BLaER1 (cell line): Measurements from ENCODE around the gene LCE3E.
"Not testable (repeated sequence)": the region's sequence is repeated elsewhere in the genome, so short reads cannot be mapped to it uniquely, and the experiment has no call there.

ENCODE experiments used
- H3K27ac ChIP-seq: shearing (Covaris generic); formaldehyde crosslinking; 2 replicates; pipeline ENCODE4 v1.8.1; 2022
- H3K27me3 ChIP-seq: shearing (Covaris generic); formaldehyde crosslinking; 2 replicates; pipeline ENCODE4 v1.8.1; 2022
- H3K36me3 ChIP-seq: shearing (Covaris generic); formaldehyde crosslinking; 2 replicates; pipeline ENCODE4 v1.8.1; 2022
- H3K4me1 ChIP-seq: shearing (Covaris generic); formaldehyde crosslinking; 2 replicates; pipeline ENCODE4 v1.8.1; 2022
- H3K4me2 ChIP-seq: shearing (Covaris generic); formaldehyde crosslinking; 2 replicates; pipeline ENCODE4 v1.8.1; 2022
- H3K4me3 ChIP-seq: shearing (Covaris generic); formaldehyde crosslinking; 2 replicates; pipeline ENCODE4 v1.8.1; 2022
- H3K9ac ChIP-seq: shearing (Covaris generic); formaldehyde crosslinking; 2 replicates; pipeline ENCODE4 v1.8.1; 2022
- H3K9me3 ChIP-seq: shearing (Covaris generic); formaldehyde crosslinking; 2 replicates; pipeline ENCODE4 v1.8.1; 2022
- H4K20me1 ChIP-seq: shearing (Covaris generic); formaldehyde crosslinking; 2 replicates; pipeline ENCODE4 v1.8.1; 2022
- Cebpa-rat ChIP-seq: shearing (Covaris generic); IDR thresholded peaks from 2 replicates; pipeline ENCODE4 v1.8.1; 2022

LCE3E gene, protein sequence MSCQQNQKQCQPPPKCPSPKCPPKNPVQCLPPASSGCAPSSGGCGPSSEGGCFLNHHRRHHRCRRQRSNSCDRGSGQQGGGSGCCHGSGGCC

DNA sequence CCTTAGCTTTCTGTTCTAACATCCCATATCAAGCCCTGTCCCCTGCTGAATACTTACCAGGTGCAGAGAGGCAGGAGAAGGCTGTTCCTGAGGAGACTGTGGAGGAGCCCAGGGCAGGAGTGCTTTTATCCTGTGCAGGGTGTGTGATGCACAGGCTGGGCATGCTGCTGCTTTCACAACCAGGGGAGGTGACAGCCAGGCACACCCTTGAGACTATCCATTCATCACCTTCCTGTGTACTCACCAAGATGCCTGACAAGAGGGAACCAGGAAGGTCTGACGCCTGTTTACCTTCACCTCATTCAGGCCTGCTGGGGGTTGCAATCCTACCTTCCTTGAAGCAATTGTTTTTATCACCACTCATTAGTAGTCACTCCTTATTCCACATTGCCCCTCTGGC is at the start of gene LCE3E:
TSS of gene LCE3E (minus strand) at position 100 of the 400 bp plus-strand sequence. CDS start 572 bp downstream, outside the sequence.
- H3K27ac ChIP-seq: no peak within 1 kb of the TSS
- TF ChIP-seq Cebpa-rat: no peak
- H3K36me3 ChIP-seq: no peaks in the 10 kb centered on the region
- peak within 1 kb of the TSS; percentile 7; the same call in 1 of the 2 replicates for H3K4me2 ChIP-seq
- no peaks in the 10 kb centered on the region for H4K20me1 ChIP-seq
- H3K4me1 ChIP-seq: peaks cover 11% of the 10 kb centered on the region
- 0 out of 2 replicates have a peak, but pooled peaks cover 9% of the 10 kb centered on the region for H3K9me3 ChIP-seq
- H3K9ac ChIP-seq: no peak within 1 kb of the TSS
- no peaks in the 10 kb centered on the region for H3K27me3 ChIP-seq
- H3K4me3 ChIP-seq: no peak within 1 kb of the TSS

GRCh38 chr1:152613511-152613910 is 46.9 kb upstream of the LCE3E start, which contains the start of gene LCE3B:
Gene LCE3B (plus strand): TSS chr1:152613811. CDS start chr1:152613811, 0 bp downstream.
- no peaks in the 10 kb centered on the region for H3K27me3 ChIP-seq
- H3K36me3 ChIP-seq: no peaks in the 10 kb centered on the region
- H3K9me3 ChIP-seq: peaks cover 12% of the 10 kb centered on the region
- no peak within 1 kb of the TSS for H3K9ac ChIP-seq
- no peak within 1 kb of the TSS for H3K27ac ChIP-seq
- H3K4me2 ChIP-seq: no peak within 1 kb of the TSS
- H4K20me1 ChIP-seq: no peaks in the 10 kb centered on the region
- H3K4me3 ChIP-seq: no peak within 1 kb of the TSS
- no peaks in the 10 kb centered on the region for H3K4me1 ChIP-seq
- no peak for TF ChIP-seq Cebpa-rat

- no peak for TF ChIP-seq Cebpa-rat
- Histone ChIP-seq H3K36me3 (no peaks in the 10 kb centered on the region), H3K27me3 (no peaks in the 10 kb centered on the region), H3K9ac (no peak within 1 kb of the TSS), H3K4me2 (no peak within 1 kb of the TSS), H3K4me3 (no peak within 1 kb of the TSS), H3K9me3 (no peaks in the 10 kb centered on the region; the same call in 1 of the 2 replicates), H3K4me1 (no peaks in the 10 kb centered on the region), H3K27ac (no peak within 1 kb of the TSS), H4K20me1 (no peaks in the 10 kb centered on the region)
Observed at GRCh38 chr1:152599934-152600333, 33.4 kb upstream of the LCE3E start, which contains the start of gene LCE3C. Gene LCE3C (plus strand): TSS chr1:152600234. CDS start chr1:152600732, 498 bp downstream.

DNA sequence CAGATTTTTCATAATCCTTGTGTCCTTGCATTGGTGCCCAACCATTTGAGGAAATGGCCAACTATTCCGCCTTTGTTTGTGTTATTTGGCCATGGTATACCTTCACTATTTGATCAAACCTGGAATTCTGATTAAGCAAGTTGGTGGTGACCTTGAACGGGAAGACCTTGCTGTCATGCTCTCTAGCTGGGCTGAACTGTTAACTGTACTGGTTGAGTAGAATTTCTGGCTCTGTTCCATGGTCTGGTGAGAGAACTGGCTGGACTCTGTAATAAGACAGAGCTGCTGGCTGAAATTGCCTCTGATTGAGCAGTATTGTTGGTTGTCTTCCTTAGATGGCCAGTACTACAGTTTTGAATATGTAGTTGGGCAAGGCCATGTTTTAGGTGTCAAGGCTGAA is 30.4 kb upstream of the LCE3E start:
- Histone ChIP-seq H3K36me3 (no peaks in the 10 kb centered on the region), H3K4me3 (no peak overlapping the region), H4K20me1 (no peaks in the 10 kb centered on the region), H3K27me3 (no peaks in the 10 kb centered on the region), H3K9ac (no peak overlapping the region), H3K4me2 (no peak overlapping the region), H3K9me3 (no peaks in the 10 kb centered on the region; the same call in 1 of the 2 replicates), H3K4me1 (no peaks in the 10 kb centered on the region), H3K27ac (no peak overlapping the region)
- no peak for TF ChIP-seq Cebpa-rat

GRCh38 chr1:152585586-152585985 is 19.0 kb upstream of the LCE3E start:
- Histone ChIP-seq H3K4me2 (no peak overlapping the region), H3K4me3 (no peak overlapping the region), H3K4me1 (no peaks in the 10 kb centered on the region), H3K27ac (no peak overlapping the region), H3K36me3 (no peaks in the 10 kb centered on the region), H4K20me1 (no peaks in the 10 kb centered on the region), H3K27me3 (no peaks in the 10 kb centered on the region), H3K9ac (no peak overlapping the region), H3K9me3 (no peaks in the 10 kb centered on the region)
- no peak for TF ChIP-seq Cebpa-rat

GRCh38 chr1:152582647-152583046 is 16.1 kb upstream of the LCE3E start:
- Histone ChIP-seq H3K4me2 (no peak overlapping the region), H3K27me3 (no peaks in the 10 kb centered on the region), H3K9ac (no peak overlapping the region), H3K4me3 (no peak overlapping the region), H3K4me1 (no peaks in the 10 kb centered on the region), H3K9me3 (no peaks in the 10 kb centered on the region), H3K36me3 (no peaks in the 10 kb centered on the region), H3K27ac (no peak overlapping the region), H4K20me1 (no peaks in the 10 kb centered on the region)
- no peak for TF ChIP-seq Cebpa-rat

DNA sequence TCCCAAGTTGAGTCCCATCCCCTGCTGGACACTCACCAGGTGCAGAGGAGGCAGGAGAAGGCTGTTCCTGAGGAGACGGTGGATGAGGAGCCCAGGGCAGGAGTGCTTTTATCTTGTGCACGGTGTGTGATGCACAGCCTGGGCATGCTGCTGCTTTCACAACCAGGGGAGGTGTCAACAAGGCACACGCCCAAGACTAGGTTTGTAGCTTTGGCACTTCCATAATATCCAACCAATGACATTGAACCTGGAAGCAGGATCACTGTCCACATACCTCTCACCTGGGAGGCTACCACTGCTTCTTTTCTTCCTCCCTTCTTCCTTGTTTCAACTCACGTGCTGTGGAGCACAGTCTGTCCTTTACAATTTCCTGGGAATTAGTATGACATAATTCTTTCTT is 13.9 kb upstream of the LCE3E start, which contains the start of gene LCE3D:
TSS of gene LCE3D (minus strand) at position 84 of the 400 bp plus-strand sequence. CDS start 580 bp downstream, outside the sequence.
- Histone ChIP-seq H3K4me2 (no peak within 1 kb of the TSS), H3K9ac (no peak within 1 kb of the TSS), H3K27ac (no peak within 1 kb of the TSS), H4K20me1 (no peaks in the 10 kb centered on the region), H3K36me3 (no peaks in the 10 kb centered on the region), H3K27me3 (no peaks in the 10 kb centered on the region), H3K4me3 (no peak within 1 kb of the TSS), H3K9me3 (no peaks in the 10 kb centered on the region), H3K4me1 (no peaks in the 10 kb centered on the region)
- no peak for TF ChIP-seq Cebpa-rat

DNA sequence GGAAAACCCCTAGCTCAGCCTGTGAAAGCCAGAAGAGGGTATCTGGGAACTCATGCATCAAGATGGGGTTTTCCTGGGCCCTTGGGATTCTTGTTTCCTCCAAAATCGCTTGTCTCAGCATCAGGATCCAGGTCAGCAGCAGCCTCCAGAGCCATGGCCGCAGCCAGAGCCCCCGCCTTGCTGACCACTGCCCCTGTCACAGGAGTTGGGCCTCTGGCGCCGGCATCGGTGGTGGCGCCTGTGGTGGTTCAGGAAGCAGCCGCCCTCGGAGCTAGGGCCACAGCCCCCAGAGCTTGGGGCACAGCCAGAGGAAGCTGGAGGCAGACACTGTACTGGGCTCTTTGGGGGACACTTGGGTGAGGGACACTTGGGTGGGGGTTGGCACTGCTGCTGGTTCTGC is 12.9 kb upstream of the LCE3E start:
- not testable (repeated sequence) for H3K36me3 ChIP-seq, H3K27ac ChIP-seq, H3K9me3 ChIP-seq, H3K9ac ChIP-seq, H3K4me3 ChIP-seq, H3K4me2 ChIP-seq, H4K20me1 ChIP-seq, H3K27me3 ChIP-seq, H3K4me1 ChIP-seq

DNA sequence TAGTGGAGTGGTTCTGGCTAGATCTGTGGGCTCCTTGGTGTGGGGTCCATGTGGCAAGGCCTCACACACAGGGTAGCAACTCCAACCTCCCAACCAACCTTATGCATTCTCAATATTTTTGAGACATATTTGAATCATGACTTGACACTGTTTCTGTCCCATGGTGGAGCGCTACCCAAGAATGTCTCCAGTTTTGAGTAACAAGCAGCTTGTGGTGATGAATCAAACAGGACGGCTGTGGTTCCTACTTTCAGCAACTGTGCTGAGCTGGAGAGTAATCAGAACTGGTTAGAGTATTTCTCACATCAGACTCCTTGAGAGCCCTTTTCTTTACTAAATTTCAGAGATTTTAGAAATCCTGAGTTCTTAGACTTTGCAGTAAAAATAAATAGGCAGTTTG is 10.6 kb upstream of the LCE3E start:
- Histone ChIP-seq H3K27ac (no peak overlapping the region), H3K9me3 (no peaks in the 10 kb centered on the region)
- TF ChIP-seq Cebpa-rat: no peak

GRCh38 chr1:152565535-152566215 is 905 bp downstream of the LCE3E start:
- no peak overlapping the region for H3K4me3 ChIP-seq
- no peaks in the 10 kb centered on the region for H3K27me3 ChIP-seq
- no peak overlapping the region for H3K9ac ChIP-seq
- no peaks in the 10 kb centered on the region for H4K20me1 ChIP-seq
- no peaks in the 10 kb centered on the region for H3K36me3 ChIP-seq
- H3K4me1 ChIP-seq: peaks cover 11% of the 10 kb centered on the region
- H3K9me3 ChIP-seq: 0 out of 2 replicates have a peak, but pooled peaks cover 9% of the 10 kb centered on the region
- peak overlapping the region; percentile 7; the same call in 1 of the 2 replicates for H3K4me2 ChIP-seq
- TF ChIP-seq Cebpa-rat: no peak
- no peak overlapping the region for H3K27ac ChIP-seq

More for the DNA sequence above, 10.6 kb upstream of the LCE3E start:
- Histone ChIP-seq H3K9ac (no peak overlapping the region), H3K4me3 (no peak overlapping the region), H3K4me1 (no peaks in the 10 kb centered on the region), H3K27me3 (no peaks in the 10 kb centered on the region), H3K4me2 (no peak overlapping the region), H4K20me1 (no peaks in the 10 kb centered on the region), H3K36me3 (no peaks in the 10 kb centered on the region)
